ENCODE data around the gene PLXNB1. TPM values are rescaled to one million over a fixed set of nuclear protein-coding genes. Genes with fewer than 3 reads are reported as not detected.
"Not testable (repeated sequence)": the region's sequence is repeated elsewhere in the genome, so short reads cannot be mapped to it uniquely, and the experiment has no call there.

PLXNB1 gene
- total RNA-seq, 1 donor from 2014 or later, result 1.6 TPM

- intact Hi-C loops (cut with micrococcal nuclease), result no loop called here
Measured at GRCh38 chr3:48464713-48465221, 34.9 kb upstream of the PLXNB1 start.

GRCh38 chr3:48463703-48464102 is 33.8 kb upstream of the PLXNB1 start:
- intact Hi-C loops (cut with micrococcal nuclease), result no loop called here

- intact Hi-C loops (cut with micrococcal nuclease), result not testable (repeated sequence)
Measured at GRCh38 chr3:48461767-48462166, 31.9 kb upstream of the PLXNB1 start.

- intact Hi-C loops (cut with micrococcal nuclease), result no loop called here
Measured at GRCh38 chr3:48460517-48460902, 30.6 kb upstream of the PLXNB1 start.

- intact Hi-C loops (cut with micrococcal nuclease), result no loop called here
Measured at GRCh38 chr3:48459773-48460516, 30.1 kb upstream of the PLXNB1 start.

- intact Hi-C loops (cut with micrococcal nuclease), result no loop called here
Measured at GRCh38 chr3:48459331-48459730, 29.4 kb upstream of the PLXNB1 start.

GRCh38 chr3:48456456-48456855 is 26.6 kb upstream of the PLXNB1 start:
- intact Hi-C loops (cut with micrococcal nuclease), result no loop called here

GRCh38 chr3:48451270-48451669 is 21.4 kb upstream of the PLXNB1 start:
- intact Hi-C loops (cut with micrococcal nuclease), result no loop called here

GRCh38 chr3:48446425-48447193 is 16.7 kb upstream of the PLXNB1 start, which contains the start of gene ATRIP:
Gene ATRIP, plus strand, starts transcription at chr3:48446737. Its CDS starts 109 bp downstream, at chr3:48446846.
- intact Hi-C loops (cut with micrococcal nuclease), result loop anchor here (1.0 kb wide), 2 partner anchors 10 to 102 kb away; no protein-coding TSS in a partner anchor

- intact Hi-C loops (cut with micrococcal nuclease), result loop anchor here (1.0 kb wide), 2 partner anchors 10 to 102 kb away; no protein-coding TSS in a partner anchor
Measured at GRCh38 chr3:48446043-48446424, 16.1 kb upstream of the PLXNB1 start.

GRCh38 chr3:48445277-48445882 is 15.5 kb upstream of the PLXNB1 start:
- intact Hi-C loops (cut with micrococcal nuclease), result no loop called here

GRCh38 chr3:48441940-48442339 is 12.1 kb upstream of the PLXNB1 start:
- intact Hi-C loops (cut with micrococcal nuclease), result loop anchor here (2.0 kb wide), 2 partner anchors 31 to 63 kb away; partner anchors contain the start of gene SHISA5

GRCh38 chr3:48440590-48440958 is 10.7 kb upstream of the PLXNB1 start:
- intact Hi-C loops (cut with micrococcal nuclease), result loop anchor here (1.0 to 2.0 kb wide), 3 partner anchors 32 to 116 kb away; partner anchors contain the start of genes PFKFB4 and SHISA5

GRCh38 chr3:48439820-48440589 is 10.1 kb upstream of the PLXNB1 start, which contains the start of the genes CCDC51 and TMA7:
Gene CCDC51, minus strand, starts transcription at chr3:48440119. Its CDS starts 4,991 bp downstream, at chr3:48435128.
Gene TMA7, plus strand, starts transcription at chr3:48440257. Its CDS starts 40 bp downstream, at chr3:48440297.
- intact Hi-C loops (cut with micrococcal nuclease), result loop anchor here (1.0 to 2.0 kb wide), 3 partner anchors 33 to 116 kb away; partner anchors contain the start of genes PFKFB4 and SHISA5

- intact Hi-C loops (cut with micrococcal nuclease), result no loop called here
Measured at GRCh38 chr3:48437812-48438211, 7.9 kb upstream of the PLXNB1 start.

- intact Hi-C loops (cut with micrococcal nuclease), result loop anchor here (1.0 kb wide), 5 partner anchors 9 to 205 kb away; partner anchors contain the start of gene ATRIP
Measured at GRCh38 chr3:48436855-48437254, 7.0 kb upstream of the PLXNB1 start.

- intact Hi-C loops (cut with micrococcal nuclease), result loop anchor here (1.0 kb wide), 5 partner anchors 10 to 204 kb away; partner anchors contain the start of gene ATRIP
Measured at GRCh38 chr3:48436477-48436787, 6.5 kb upstream of the PLXNB1 start.

GRCh38 chr3:48435774-48436476 is 6.0 kb upstream of the PLXNB1 start:
- intact Hi-C loops (cut with micrococcal nuclease), result loop anchor here (1.0 kb wide), 5 partner anchors 10 to 204 kb away; partner anchors contain the start of gene ATRIP

GRCh38 chr3:48435223-48435595 is 5.3 kb upstream of the PLXNB1 start:
- intact Hi-C loops (cut with micrococcal nuclease), result no loop called here

Data from T-helper 2 cell treated with Interferon-gamma antibody and Interleukin-4, amounts not matched to agents 100 ng/mL and 5 ng/mL, for 36 hours (primary cell).